HG02642 (cell line): ENCODE results near the gene UHRF1.

Experiments used
- ATAC-seq: cut with Tn5 transposase; IDR thresholded peaks from one replicate; pipeline ENCODE4 v1.9.1; 2021; ENCODE audit warnings: mild to moderate bottlenecking; ENCODE audit not compliant: unreplicated experiment, poor library complexity

Gene UHRF1

DNA sequence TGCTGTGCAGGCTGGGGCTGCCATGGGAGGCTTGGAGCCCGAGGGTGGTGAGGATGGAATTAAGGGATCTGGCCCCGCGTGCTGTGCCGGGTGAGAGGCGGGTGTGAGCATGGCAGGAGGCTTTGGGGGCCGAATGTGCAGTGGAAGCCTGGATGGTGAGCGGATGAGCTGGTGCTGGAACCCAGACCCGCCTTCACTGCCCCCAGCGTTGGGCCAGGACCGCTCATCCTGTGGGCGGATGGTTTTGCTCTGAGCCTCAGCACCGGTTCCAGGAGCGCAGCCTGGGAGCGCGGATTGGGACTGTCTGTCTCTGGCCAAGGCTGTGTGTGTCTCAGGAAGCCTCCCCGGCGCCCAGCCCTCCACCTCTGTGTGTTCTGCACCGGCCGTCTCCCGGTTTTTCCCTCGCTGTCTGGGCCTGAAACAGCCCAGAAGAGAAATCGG lies 76.3 kb downstream of the UHRF1 start:
- no peak for ATAC-seq

DNA sequence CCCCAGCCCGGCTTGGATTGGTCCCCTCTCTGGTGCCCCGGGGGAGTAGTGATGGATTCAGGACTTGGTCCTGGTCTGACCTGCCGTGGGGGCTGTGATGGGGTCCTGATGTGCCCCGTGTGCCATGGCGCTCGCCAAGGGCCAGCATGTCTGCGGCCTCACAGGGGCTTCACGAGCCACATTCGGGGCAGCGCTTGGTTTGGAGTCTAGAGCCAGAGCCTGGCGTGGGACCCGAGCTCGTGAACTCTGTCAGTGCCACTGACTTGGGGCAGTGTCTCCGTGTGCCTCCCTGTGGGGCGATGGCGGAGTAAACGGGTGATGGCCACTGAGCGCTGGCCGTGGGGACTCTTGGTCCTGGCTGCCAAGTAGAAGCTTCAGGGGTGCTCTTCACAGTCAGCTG lies 76.8 kb downstream of the UHRF1 start:
- no peak for ATAC-seq

DNA sequence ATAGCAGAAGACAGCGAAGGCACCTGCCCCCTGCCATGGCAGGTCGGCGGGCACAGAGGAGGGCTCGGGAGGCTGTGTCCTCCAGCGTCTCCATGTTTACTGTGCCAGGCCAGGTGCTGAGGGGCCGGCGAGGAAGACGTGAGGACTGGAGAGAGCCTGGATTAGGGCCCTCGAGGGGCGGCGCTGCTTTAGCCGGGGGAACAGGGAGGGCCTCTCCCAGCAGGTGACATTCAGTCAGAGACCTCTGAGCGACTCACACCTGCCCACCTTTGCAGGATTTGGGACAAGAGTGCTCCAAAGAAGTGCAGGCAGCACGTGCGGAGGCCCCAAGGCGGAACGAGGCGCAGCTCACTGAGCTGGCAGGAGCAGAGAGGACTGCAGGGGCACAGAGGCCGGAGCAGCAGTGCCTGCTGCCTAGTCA lies 77.2 kb downstream of the UHRF1 start:
- no peak for ATAC-seq

DNA sequence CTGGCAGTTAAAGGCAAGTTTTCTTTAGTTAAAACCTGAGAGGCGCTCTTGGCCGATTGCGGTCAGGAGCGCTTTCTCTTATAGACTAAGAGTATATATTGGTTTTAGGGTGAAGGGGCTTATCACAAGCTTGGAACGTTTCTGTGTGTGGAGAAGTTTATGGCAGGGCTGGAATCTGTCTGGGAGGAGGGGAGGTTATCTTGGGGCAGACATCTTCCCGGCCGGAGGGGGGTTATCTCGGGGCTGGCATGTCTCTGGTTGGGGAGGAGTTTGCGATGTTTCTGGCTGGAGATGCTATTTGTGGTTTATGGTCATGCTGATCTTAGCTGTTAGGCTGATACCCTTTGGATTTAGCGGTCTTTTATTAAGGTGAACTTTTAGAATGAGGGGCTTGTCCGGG lies 78.0 kb downstream of the UHRF1 start:
- ATAC-seq: no peak

DNA sequence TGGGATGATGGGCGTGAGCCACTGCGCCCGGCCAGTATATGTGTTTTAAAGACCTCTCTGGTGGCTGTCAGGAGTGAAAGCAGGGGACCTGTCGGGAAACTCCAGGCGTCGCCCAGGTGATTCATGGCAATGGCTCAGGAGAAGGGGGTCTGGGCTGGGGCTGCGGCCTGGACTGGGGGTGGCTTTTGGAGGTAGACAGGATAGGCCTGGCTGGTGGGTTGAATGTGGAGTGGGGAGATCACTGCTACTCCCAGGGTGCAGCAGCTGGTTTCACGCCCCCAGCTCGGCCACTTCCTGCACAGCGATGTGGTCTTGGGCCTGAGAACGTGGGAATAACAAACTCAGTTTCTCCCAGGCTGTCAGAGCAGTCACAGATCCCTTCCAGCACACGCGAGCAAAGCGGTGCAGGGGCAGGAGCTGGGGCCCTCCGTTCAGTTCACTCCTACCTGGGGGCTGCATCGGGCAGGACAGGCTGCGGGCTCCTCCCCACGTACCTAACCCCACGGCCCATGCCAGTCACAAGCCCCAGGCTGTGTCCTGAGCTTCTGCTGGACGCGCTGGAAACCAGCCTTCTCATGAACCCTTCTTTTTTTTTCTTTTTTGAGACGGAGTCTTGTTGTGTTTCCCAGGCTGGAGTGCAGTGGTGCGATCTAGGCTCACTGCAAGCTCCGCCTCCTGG lies 78.5 kb downstream of the UHRF1 start:
- ATAC-seq: no peak

DNA sequence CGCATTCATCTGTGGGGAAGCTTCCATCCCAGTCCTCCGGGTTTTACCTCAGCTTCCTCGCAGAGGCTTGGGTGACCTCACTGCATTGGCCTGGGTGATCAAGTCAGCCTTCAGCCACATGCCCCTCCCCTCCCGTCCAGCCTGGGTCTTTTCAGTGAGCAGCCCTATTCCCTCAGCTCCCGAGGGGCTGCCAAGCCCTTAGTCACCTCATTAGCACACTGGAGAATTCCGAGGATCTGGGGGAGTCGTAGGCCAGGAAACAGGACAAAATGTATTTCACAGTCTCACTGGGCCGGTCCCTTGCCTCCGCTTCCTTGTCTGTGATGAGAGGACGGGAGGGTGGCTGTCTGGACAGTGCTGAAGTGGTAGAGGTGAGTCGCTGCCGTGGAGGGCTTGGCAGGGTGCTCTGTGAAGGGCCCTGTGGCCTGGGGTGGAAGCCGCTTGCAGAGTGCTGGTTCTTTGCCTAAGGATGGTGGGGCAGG lies 79.5 kb downstream of the UHRF1 start:
- no peak for ATAC-seq

DNA sequence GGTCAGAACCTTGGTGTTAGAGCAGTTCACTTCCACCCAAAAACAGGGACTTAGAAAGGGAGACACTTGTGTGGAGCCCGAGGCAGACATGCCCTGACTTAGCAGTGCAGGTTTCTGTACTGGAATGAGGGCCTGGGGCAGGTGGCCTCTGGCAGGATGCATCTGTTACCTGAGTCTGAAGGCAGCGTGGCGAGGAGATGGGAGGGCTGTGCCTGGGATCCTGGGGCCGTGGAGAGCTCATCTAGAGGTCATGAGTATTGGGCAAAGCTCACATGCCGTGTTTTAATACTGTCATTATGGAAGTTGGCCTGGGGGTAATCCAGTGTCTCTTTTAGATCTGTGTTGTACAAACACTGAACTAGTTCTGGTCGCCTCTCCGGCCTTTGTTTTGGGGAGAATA lies 81.0 kb downstream of the UHRF1 start:
- ATAC-seq: no peak

DNA sequence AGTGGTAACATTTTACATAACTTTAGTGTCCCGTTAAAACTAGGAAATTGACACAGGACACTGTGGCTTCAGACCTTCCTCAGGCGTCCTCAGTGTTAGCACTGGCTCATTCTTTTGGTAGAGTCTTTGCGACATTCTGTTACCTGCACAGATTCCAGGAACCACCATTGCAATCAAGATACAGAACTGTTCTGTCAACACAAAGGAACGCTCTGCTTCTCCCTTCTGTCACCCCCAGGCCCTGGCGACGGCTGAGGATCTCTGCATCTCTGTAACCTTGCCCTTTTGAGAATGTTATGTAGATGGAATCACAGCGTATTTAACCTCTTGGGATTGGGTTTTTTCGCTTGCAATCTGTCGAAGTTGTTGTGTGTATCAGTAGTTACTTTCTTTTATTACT lies 82.2 kb downstream of the UHRF1 start:
- ATAC-seq: no peak

DNA sequence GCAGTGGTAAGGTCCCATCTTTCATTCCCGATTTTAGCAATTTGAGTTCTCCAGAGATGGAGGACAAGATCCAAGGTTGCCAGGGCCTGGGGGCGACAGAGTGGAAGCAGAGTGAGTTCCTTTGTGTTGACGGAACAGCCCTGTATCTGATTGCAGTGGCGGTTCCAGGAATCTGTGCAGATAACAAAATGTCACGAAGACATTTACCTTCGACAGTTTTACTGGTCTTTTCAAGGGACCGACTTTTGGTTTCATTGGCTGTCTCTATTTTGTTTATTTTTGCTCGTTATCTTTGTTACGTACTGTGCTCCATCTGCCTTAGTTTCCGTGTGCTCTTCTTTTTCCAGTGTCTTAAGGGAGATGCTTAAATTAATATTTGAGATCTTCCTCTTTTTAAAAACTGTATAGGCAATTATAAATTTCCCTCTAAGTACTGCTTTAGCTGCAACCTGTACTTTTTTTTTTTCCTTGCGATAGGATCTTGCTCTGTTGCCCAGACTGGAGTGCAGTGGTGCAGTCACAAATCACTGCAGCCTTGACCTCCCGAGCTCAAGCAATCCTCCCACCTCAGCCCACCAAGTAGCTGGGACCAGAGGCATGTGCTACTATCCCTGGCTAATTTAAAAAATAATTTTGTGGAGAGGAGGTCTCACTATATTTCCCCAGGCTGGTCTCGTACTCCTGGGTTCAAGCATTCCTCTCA lies 82.8 kb downstream of the UHRF1 start:
- no peak for ATAC-seq

DNA sequence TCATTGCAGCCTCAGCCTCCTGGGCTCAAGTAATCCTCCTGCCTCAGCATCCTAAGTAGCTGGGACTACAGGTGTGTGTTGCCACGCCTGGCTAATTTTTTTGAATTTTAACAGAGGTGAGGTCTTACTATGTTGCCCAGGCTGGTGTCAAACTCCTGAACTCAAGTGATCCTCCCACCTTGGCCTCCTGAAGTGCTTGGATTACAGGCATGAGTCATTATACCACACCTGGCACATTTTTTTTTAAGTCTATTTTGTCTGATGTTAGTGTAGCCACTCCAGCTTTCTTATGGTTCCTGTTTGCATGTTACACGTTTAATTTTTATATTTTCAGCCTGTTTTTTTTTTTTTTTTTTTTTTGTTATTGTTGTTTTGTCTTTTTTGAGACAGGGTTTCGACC lies 84.4 kb downstream of the UHRF1 start:
- ATAC-seq: no peak

DNA sequence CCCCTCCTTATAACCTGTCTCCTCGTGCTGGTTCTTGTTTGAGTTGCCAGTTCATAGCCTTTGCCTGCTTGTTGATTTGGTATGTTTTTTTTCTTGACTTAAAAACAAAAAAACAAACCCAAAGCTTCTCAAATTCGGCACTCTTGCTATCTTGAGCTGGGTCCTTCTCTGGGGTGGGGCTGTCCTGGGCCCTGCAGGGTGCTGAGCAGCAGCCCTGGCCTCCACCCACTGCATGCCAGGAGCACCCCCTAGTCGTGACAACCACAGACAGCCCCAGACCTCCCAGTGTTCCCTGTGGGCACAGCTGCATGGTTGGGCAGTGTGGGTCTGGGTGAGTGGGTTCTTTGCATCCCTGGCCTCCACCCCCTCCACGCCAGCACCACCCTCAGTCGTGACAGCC lies 87.4 kb downstream of the UHRF1 start:
- ATAC-seq: no peak

DNA sequence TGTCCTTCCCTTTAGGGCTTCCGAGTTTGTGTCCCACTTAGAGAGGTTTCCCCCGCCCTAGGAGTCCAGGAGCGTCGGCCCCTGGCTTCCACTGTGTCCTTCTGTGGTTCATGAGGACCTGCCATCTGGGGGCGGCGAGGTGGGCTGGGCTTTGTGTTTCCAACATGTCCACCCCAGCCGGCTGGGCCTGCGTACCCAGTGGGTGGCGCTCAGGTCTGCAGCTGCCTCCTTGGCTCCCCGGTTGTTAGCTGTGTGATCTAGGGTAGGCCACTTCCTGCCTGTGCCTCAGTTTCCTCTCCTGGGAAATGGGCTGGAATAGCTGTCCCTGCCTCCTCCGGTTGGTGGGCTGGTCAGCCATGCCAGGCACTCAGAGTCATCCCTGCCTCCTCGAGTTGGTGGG lies 88.0 kb downstream of the UHRF1 start:
- ATAC-seq: no peak

DNA sequence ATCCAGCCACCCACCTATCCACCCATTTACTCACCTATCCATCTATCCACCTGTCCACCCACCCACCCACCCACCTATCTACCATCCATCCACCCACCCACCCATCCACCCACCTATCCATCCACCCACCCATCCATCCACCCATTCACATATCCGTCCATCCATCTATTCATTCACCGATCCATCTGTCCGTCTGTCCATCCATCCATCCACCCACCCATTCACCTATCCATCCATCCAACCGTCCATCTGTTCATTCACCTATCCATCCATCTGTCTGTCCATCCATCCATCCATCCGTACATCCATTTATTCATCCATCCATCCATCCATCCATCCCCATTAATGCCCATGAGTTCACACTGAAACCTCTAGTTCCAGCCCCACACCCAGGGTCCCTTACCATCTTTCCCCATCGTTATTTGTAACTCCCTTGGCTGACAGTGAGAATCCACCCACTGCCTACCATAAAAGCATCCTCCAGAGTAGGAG lies 90.9 kb downstream of the UHRF1 start:
- ATAC-seq: no peak

DNA sequence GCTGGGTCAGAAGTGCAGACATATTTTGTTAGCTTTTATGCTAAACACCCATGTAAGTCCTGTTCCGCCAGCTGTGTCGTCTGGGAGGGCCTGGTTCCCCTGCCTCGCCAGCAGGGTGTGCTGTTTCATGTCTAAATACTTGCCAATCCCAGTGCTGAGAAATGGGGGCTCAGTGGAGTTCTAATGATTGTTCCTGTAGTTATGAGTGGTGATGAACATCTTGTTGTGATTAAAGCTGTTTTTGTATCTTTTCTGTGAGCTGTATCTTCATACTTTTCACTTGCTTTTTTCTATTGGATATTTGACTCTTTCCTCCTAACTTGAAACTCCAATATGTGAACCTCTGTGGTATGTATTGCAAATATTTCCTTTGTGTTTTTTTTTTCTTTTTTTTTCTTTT lies 92.3 kb downstream of the UHRF1 start:
- ATAC-seq: no peak

DNA sequence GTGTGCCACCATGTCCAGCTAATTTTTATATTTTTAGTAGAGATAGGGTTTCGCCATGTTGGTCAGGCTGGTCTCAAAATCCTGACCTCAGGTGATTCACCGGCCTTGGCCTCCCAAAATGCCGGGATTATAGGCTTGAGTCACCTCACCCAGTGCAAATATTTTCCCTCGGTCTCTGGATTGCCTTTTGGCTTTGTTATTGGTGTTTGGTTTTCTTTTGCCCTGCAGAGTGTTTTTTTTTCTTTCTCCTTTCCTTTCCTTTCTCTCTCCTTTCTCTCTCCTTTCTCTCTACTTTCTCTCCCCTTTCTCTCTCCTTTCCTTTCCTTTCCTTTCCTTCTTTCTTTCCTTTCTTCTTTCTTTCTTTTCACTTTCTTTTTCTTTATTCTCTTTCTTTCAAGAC lies 92.8 kb downstream of the UHRF1 start:
- no peak for ATAC-seq

DNA sequence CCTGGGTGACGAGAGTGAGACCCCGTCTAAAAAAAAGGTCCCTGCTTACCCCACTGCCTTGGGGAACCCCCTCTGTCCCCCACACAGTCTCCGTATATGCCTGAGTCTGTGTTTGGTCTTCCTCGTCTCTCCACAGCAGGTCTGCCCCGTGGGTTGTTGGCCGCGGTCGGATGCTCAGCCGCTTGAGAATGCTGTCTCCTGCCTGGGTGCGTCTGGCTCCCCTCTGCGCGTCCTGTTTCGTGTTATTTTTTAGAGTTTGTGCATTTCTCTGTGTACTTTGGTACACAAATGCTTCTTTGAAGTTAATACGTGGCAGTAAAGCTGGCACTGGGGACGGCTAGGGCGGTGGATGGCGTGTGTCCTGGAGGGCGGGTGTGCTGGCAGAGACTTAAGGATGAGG lies 94.5 kb downstream of the UHRF1 start:
- ATAC-seq: no peak

DNA sequence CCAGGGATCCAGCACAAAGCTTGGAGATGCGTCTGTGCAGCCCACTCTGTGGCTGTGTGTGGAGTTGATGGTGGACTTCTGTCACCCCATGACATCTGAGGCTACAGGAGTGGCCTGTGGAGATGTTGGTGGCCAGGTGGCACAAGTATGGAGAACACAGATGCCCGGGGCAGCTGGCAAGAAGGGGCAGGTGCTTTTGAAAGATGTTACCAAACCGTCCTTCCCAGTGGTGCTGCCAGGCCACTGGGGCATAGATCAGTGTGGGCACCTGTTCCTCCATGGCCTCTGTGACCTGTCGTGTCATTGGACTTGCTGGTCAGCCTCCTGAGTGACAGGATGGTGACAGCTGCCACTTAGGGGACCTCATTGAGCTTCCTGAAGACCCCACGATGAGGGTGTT lies 95.8 kb downstream of the UHRF1 start:
- ATAC-seq: no peak

DNA sequence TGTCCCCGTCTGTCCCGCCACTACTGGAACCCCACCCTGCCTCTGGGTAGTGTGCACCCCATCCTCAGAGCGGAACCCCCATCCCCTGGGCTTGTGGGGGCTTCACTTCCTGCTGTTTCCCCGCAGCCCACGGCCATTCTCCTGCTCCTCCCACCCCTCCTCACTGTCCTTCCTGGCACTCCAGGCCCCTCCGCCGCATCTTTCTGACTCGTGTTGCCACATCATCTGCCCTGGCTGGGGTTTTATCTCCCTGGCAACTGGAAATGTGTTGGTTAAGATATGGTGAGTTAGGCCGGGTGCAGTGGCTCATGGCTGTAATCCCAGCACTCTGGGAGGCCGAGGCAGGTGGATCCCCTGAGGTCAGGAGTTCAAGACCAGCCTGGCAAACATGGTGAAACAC lies 96.9 kb downstream of the UHRF1 start:
- ATAC-seq: no peak

DNA sequence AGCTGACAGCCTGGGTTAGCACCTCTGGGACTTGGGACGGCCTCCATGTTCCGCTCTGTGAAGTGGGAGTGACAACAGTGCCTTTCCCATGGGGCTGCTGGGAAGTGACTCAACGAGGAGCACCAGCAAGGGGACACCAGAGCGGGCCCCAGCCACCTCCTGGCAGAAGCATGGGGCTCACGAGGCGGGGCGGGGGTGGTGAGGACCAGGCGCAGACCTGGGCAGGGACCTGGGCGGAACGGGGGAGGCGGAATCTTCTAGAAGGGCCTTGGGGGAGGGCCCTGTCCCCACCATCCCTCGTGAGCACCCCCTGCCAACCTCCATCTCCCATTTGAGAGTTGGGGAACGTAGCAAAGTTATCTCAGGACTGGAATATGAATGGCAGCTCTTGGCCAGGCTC lies 97.5 kb downstream of the UHRF1 start:
- ATAC-seq: no peak
